Measurements from ENCODE around the gene EGR4. TPM values are rescaled to one million over a fixed set of nuclear protein-coding genes. Genes with fewer than 3 reads are reported as not detected.

The EGR4 gene
- polyA plus RNA-seq, 1 experiment: not detected

GRCh38 chr2:73255007-73255644 lies 38.2 kb downstream of the EGR4 start:
- no peaks in the 10 kb centered on the region for H3K27me3 ChIP-seq (ENCODE audit: control insufficient read depth, insufficient read depth, low read length)
- no peak for DNase-seq (ENCODE audit: low read depth)
- no peak overlapping the region for H3K4me3 ChIP-seq (ENCODE audit: low read depth, low read length)
- TF ChIP-seq CTCF (IDR thresholded peaks at IDR 0.05; ENCODE audit: insufficient read depth, low read depth, low read length): no peak
- peaks cover 18% of the 10 kb centered on the region for H3K36me3 ChIP-seq (ENCODE audit: control insufficient read depth, insufficient read depth, low read length)
- POLR2A ChIA-PET: no interaction called here
- CTCF ChIA-PET: no interaction called here

GRCh38 chr2:73254343-73255006 lies 38.9 kb downstream of the EGR4 start:
- DNase-seq (ENCODE audit: low read depth): no peak
- Histone ChIP-seq H3K27me3 (ENCODE audit: control insufficient read depth, insufficient read depth, low read length) (no peaks in the 10 kb centered on the region), H3K4me3 (ENCODE audit: low read depth, low read length) (no peak overlapping the region), H3K36me3 (ENCODE audit: control insufficient read depth, insufficient read depth, low read length) (peaks cover 24% of the 10 kb centered on the region)
- CTCF ChIA-PET: interaction anchor here (2.1 kb wide), 1 partner anchor 16 kb away, joined by 4 read pairs; no protein-coding TSS in a partner anchor
- TF ChIP-seq CTCF (IDR thresholded peaks at IDR 0.05; ENCODE audit: insufficient read depth, low read depth, low read length): no peak
- POLR2A ChIA-PET: no interaction called here

GRCh38 chr2:73253901-73254300 lies 39.4 kb downstream of the EGR4 start:
- ChIA-PET CTCF (interaction anchor here (0.5 to 2.1 kb wide), 2 partner anchors 16 to 924 kb away, joined by 4 to 5 read pairs; no protein-coding TSS in a partner anchor), POLR2A (no interaction called here)
- no peak for TF ChIP-seq CTCF (IDR thresholded peaks at IDR 0.05; ENCODE audit: insufficient read depth, low read depth, low read length)
- Histone ChIP-seq H3K27me3 (ENCODE audit: control insufficient read depth, insufficient read depth, low read length) (no peaks in the 10 kb centered on the region), H3K4me3 (ENCODE audit: low read depth, low read length) (no peak overlapping the region), H3K36me3 (ENCODE audit: control insufficient read depth, insufficient read depth, low read length) (peaks cover 27% of the 10 kb centered on the region)
- DNase-seq (ENCODE audit: low read depth): no peak

GRCh38 chr2:73253400-73253799 lies 39.9 kb downstream of the EGR4 start:
- POLR2A ChIA-PET: no interaction called here
- Histone ChIP-seq H3K36me3 (ENCODE audit: control insufficient read depth, insufficient read depth, low read length) (peaks cover 30% of the 10 kb centered on the region), H3K27me3 (ENCODE audit: control insufficient read depth, insufficient read depth, low read length) (no peaks in the 10 kb centered on the region), H3K4me3 (ENCODE audit: low read depth, low read length) (no peak overlapping the region)
- DNase-seq (ENCODE audit: low read depth): no peak
- no peak for TF ChIP-seq CTCF (IDR thresholded peaks at IDR 0.05; ENCODE audit: insufficient read depth, low read depth, low read length)
- CTCF ChIA-PET: interaction anchor here (0.5 to 2.1 kb wide), 2 partner anchors 17 to 924 kb away, joined by 4 to 5 read pairs; no protein-coding TSS in a partner anchor

- Histone ChIP-seq H3K27me3 (ENCODE audit: control insufficient read depth, insufficient read depth, low read length) (no peaks in the 10 kb centered on the region), H3K4me3 (ENCODE audit: low read depth, low read length) (no peak overlapping the region)
- no peak for TF ChIP-seq CTCF (IDR thresholded peaks at IDR 0.05; ENCODE audit: insufficient read depth, low read depth, low read length)
Measured at GRCh38 chr2:73252238-73253027, 40.9 kb downstream of the EGR4 start.

More at GRCh38 chr2:73252238-73253027, 40.9 kb downstream of the EGR4 start:
- H3K36me3 ChIP-seq (ENCODE audit: control insufficient read depth, insufficient read depth, low read length): peaks cover 37% of the 10 kb centered on the region
- no peak for DNase-seq (ENCODE audit: low read depth)
- ChIA-PET POLR2A (no interaction called here), CTCF (interaction anchor here (0.6 to 2.1 kb wide), 2 partner anchors 18 to 158 kb away, joined by 4 to 5 read pairs; no protein-coding TSS in a partner anchor)
